Measurements from ENCODE around the gene LSAMP. TPM values are rescaled to one million over a fixed set of nuclear protein-coding genes. Genes with fewer than 3 reads are reported as not detected.

LSAMP gene
- total RNA-seq, 1 experiment from 2014 or later: not detected

- Histone ChIP-seq H3K27ac (no peak overlapping the region), H2AFZ (no peak overlapping the region), H3K4me3 (no peak overlapping the region), H3K27me3 (ENCODE audit: insufficient read depth, low read depth) (no peaks in the 10 kb centered on the region), H3K4me1 (replicated peaks; ENCODE audit: insufficient read depth) (no peaks in the 10 kb centered on the region), H3F3A (ENCODE audit: insufficient read depth, low read depth) (no peaks in the 10 kb centered on the region), H3K4me2 (no peak overlapping the region), H4K20me1 (ENCODE audit: insufficient read depth) (no peaks in the 10 kb centered on the region), H3K9me2 (ENCODE audit: insufficient read depth) (no peaks in the 10 kb centered on the region), H3K36me3 (ENCODE audit: low read depth) (no peaks in the 10 kb centered on the region), H3K9me3 (ENCODE audit: insufficient read depth, low read depth) (no peaks in the 10 kb centered on the region), H3K79me2 (ENCODE audit: low read depth) (no peaks in the 10 kb centered on the region)
- ChIA-PET POLR2A (ENCODE audit: unreplicated experiment) (no interaction called here), CTCF (no interaction called here)
- BruUV-seq (replicated peaks): no TSS peak
- no peak for TF ChIP-seq CTCF (conservative IDR thresholded peaks at IDR 0.05)
- no peak for TF ChIP-seq EZH2 (IDR thresholded peaks at IDR 0.05; ENCODE audit: low read depth)
- intact Hi-C loops (cut with micrococcal nuclease; ENCODE audit: unreplicated experiment): no loop called here
- DNase-seq: no peak
Measured at GRCh38 chr3:116260491-116260890, 184.8 kb downstream of the LSAMP start.

GRCh38 chr3:116259984-116260383 is 185.3 kb downstream of the LSAMP start:
- no peaks in the 10 kb centered on the region for H3K27me3 ChIP-seq (ENCODE audit: insufficient read depth, low read depth)
- POLR2A ChIA-PET (ENCODE audit: unreplicated experiment): no interaction called here

GRCh38 chr3:116256843-116257485 is 188.3 kb downstream of the LSAMP start:
- no peak for DNase-seq
- no TSS peak for BruUV-seq (replicated peaks)
- no peak overlapping the region for H3K4me2 ChIP-seq
- H3K27me3 ChIP-seq (ENCODE audit: insufficient read depth, low read depth): no peaks in the 10 kb centered on the region
- intact Hi-C loops (cut with micrococcal nuclease; ENCODE audit: unreplicated experiment): no loop called here
- H2AFZ ChIP-seq: no peak overlapping the region
- H3K4me1 ChIP-seq (replicated peaks; ENCODE audit: insufficient read depth): no peaks in the 10 kb centered on the region
- no peaks in the 10 kb centered on the region; the same call in 1 of the 2 replicates for H3K9me2 ChIP-seq (ENCODE audit: insufficient read depth)
- no peaks in the 10 kb centered on the region for H4K20me1 ChIP-seq (ENCODE audit: insufficient read depth)
- TF ChIP-seq EZH2 (IDR thresholded peaks at IDR 0.05; ENCODE audit: low read depth) (no peak), CTCF (conservative IDR thresholded peaks at IDR 0.05) (no peak)
- POLR2A ChIA-PET (ENCODE audit: unreplicated experiment): no interaction called here
- H3F3A ChIP-seq (ENCODE audit: insufficient read depth, low read depth): no peaks in the 10 kb centered on the region
- H3K4me3 ChIP-seq: no peak overlapping the region
- H3K36me3 ChIP-seq (ENCODE audit: low read depth): no peaks in the 10 kb centered on the region
- no peaks in the 10 kb centered on the region for H3K9me3 ChIP-seq (ENCODE audit: insufficient read depth, low read depth)
- H3K79me2 ChIP-seq (ENCODE audit: low read depth): no peaks in the 10 kb centered on the region
- CTCF ChIA-PET: no interaction called here
- no peak overlapping the region for H3K27ac ChIP-seq

More at GRCh38 chr3:116259984-116260383, 185.3 kb downstream of the LSAMP start:
- DNase-seq: no peak
- Histone ChIP-seq H3K4me2 (no peak overlapping the region), H3K4me3 (no peak overlapping the region), H3K9me3 (ENCODE audit: insufficient read depth, low read depth) (no peaks in the 10 kb centered on the region), H2AFZ (no peak overlapping the region), H3K79me2 (ENCODE audit: low read depth) (no peaks in the 10 kb centered on the region), H3K27ac (no peak overlapping the region), H4K20me1 (ENCODE audit: insufficient read depth) (no peaks in the 10 kb centered on the region), H3K4me1 (replicated peaks; ENCODE audit: insufficient read depth) (no peaks in the 10 kb centered on the region), H3K36me3 (ENCODE audit: low read depth) (no peaks in the 10 kb centered on the region), H3K9me2 (ENCODE audit: insufficient read depth) (no peaks in the 10 kb centered on the region; the same call in 1 of the 2 replicates), H3F3A (ENCODE audit: insufficient read depth, low read depth) (no peaks in the 10 kb centered on the region)
- TF ChIP-seq CTCF (conservative IDR thresholded peaks at IDR 0.05) (no peak), EZH2 (IDR thresholded peaks at IDR 0.05; ENCODE audit: low read depth) (no peak)
- intact Hi-C loops (cut with micrococcal nuclease; ENCODE audit: unreplicated experiment): no loop called here
- CTCF ChIA-PET: no interaction called here
- BruUV-seq (replicated peaks): no TSS peak

All from PC-9 (cell line).